H1 (cell line): ENCODE data around the gene COL4A2. TPM values are rescaled to one million over a fixed set of nuclear protein-coding genes. Genes with fewer than 3 reads are reported as not detected.

Source experiments
- CTCF ChIA-PET: fragments of 300-600 bp; sonication (Branson Sonifier 250); formaldehyde crosslinking; loops from one replicate; lab custom pipeline; 2021; ENCODE audit not compliant: partially characterized antibody; lab: Charles Lee
- POLR2A ChIA-PET: fragments of 300-600 bp; sonication (Branson Sonifier 250); formaldehyde crosslinking; loops from one replicate; lab custom pipeline; 2021; ENCODE audit warnings: inconsistent platforms; ENCODE audit not compliant: partially characterized antibody; lab: Charles Lee
- DNase-seq, 2 experiments: peaks; one replicate each; pipeline versions ENCODE4 v3.0.0 to v3.0.0-alpha.2; 2010 to 2022; ENCODE audit warnings: low spot score in 2 of 2, low read depth in 1 of 2, mixed read lengths in 1 of 2
- FAIRE-seq: peaks from 2 replicates; lab custom pipeline; 2011; peaks lifted over from hg19 to GRCh38; lab: Jason Lieb, UNC
- H2AFZ ChIP-seq: 2 replicates; pipeline ENCODE4 v1.8.1; 2012; ENCODE audit warnings: low read length, inconsistent platforms
- H2AK5ac ChIP-seq: 2 replicates; pipeline ENCODE4 v1.6.1; 2013; ENCODE audit warnings: low read depth, low read length
- H2BK120ac ChIP-seq: replicated peaks from 2 replicates; pipeline ENCODE3; 2013; ENCODE audit warnings: low read depth, low read length, inconsistent platforms
- H2BK12ac ChIP-seq: 2 replicates; pipeline ENCODE4 v1.6.1; 2013; ENCODE audit warnings: low read depth, low read length
- H2BK15ac ChIP-seq: 2 replicates; pipeline ENCODE4 v1.6.1; 2013; ENCODE audit warnings: low read length
- H2BK20ac ChIP-seq: 2 replicates; pipeline ENCODE4 v1.6.1; 2013; ENCODE audit warnings: low read length
- H2BK5ac ChIP-seq: 2 replicates; pipeline ENCODE4 v1.6.1; 2013; ENCODE audit warnings: low read depth, low read length
- H3K14ac ChIP-seq: 2 replicates; pipeline ENCODE4 v1.6.1; 2013; ENCODE audit warnings: inconsistent platforms; ENCODE audit not compliant: insufficient read length
- H3K18ac ChIP-seq: 2 replicates; pipeline ENCODE4 v1.6.1; 2013; ENCODE audit warnings: low read length; ENCODE audit errors: extremely low read depth
- H3K23ac ChIP-seq: 2 replicates; pipeline ENCODE4 v1.6.1; 2013; ENCODE audit warnings: inconsistent platforms; ENCODE audit not compliant: insufficient read length
- H3K23me2 ChIP-seq: 2 replicates; pipeline ENCODE4 v1.6.1; 2013; ENCODE audit warnings: low read depth, low read length
- H3K27ac ChIP-seq: 2 replicates; pipeline ENCODE4 v1.6.1; 2011; ENCODE audit warnings: low read depth, low read length, inconsistent platforms
- H3K27me3 ChIP-seq, 4 experiments: replicated peaks in 1 of 4; 1 replicate in 1 of 4; 2 replicates in 3 of 4; pipeline versions ENCODE4 v1.6.1 to v1.8.1; 2011 to 2013; ENCODE audit warnings: low read length in 3 of 4, mild to moderate bottlenecking in 3 of 4, inconsistent platforms in 2 of 4, mixed read lengths in 2 of 4, moderate library complexity in 1 of 4; ENCODE audit not compliant: control insufficient read depth in 3 of 4, insufficient read depth in 3 of 4; ENCODE audit errors: extremely low read depth in 1 of 4
- H3K36me3 ChIP-seq, 4 experiments: 2 replicates each; pipeline versions ENCODE4 v1.6.1 to v1.8.1; 2011 to 2013; ENCODE audit warnings: mild to moderate bottlenecking in 4 of 4, low read length in 3 of 4, moderate library complexity in 2 of 4, control low read depth in 1 of 4, inconsistent platforms in 1 of 4; ENCODE audit not compliant: insufficient read depth in 4 of 4, control insufficient read depth in 2 of 4
- H3K4ac ChIP-seq: replicated peaks from 2 replicates; pipeline ENCODE3; 2013; ENCODE audit warnings: low read length, low read depth, mixed read lengths, inconsistent platforms; ENCODE audit not compliant: insufficient read length
- H3K4me1 ChIP-seq, 4 experiments: replicated peaks in 1 of 4; 1 replicate in 1 of 4; 2 replicates in 3 of 4; pipeline versions ENCODE4 v1.6.1 to v1.8.1; 2011 to 2013; ENCODE audit warnings: low read length in 3 of 4, inconsistent platforms in 2 of 4, mixed read lengths in 1 of 4; ENCODE audit not compliant: insufficient read depth in 4 of 4, control insufficient read depth in 3 of 4
- H3K4me2 ChIP-seq, 2 experiments: 2 replicates each; pipeline versions ENCODE4 v1.6.1 to v1.8.1; 2011 to 2013; ENCODE audit warnings: low read depth in 2 of 2, low read length in 2 of 2, control low read depth in 1 of 2, inconsistent platforms in 1 of 2, mild to moderate bottlenecking in 1 of 2; ENCODE audit not compliant: insufficient read depth in 1 of 2
- H3K4me3 ChIP-seq, 4 experiments: fragments of 200-600, 300-600 bp in 1 of 4; sonication (generic), shearing (Covaris generic), sonication (Bioruptor Twin) in 1 of 4; 2 replicates each; pipeline versions ENCODE4 v1.5.1 to v1.8.1; 2011 to 2016; ENCODE audit warnings: low read length in 4 of 4, low read depth in 3 of 4, control low read depth in 2 of 4, inconsistent platforms in 2 of 4, mild to moderate bottlenecking in 2 of 4, mixed read lengths in 1 of 4, moderate library complexity in 1 of 4; ENCODE audit not compliant: insufficient read depth in 2 of 4; ENCODE audit errors: extremely low read depth in 1 of 4
- H3K56ac ChIP-seq: replicated peaks from 2 replicates; pipeline ENCODE3; 2013; ENCODE audit warnings: low read depth, mild to moderate bottlenecking, mixed read lengths, low read length, inconsistent platforms; ENCODE audit not compliant: insufficient read length
- H3K79me1 ChIP-seq: 2 replicates; pipeline ENCODE4 v1.6.1; 2013; ENCODE audit warnings: low read depth, low read length, control low read depth
- H3K79me2 ChIP-seq, 2 experiments: 2 replicates each; pipeline versions ENCODE4 v1.6.1 to v1.8.1; 2012 to 2013; ENCODE audit warnings: low read length in 2 of 2, mild to moderate bottlenecking in 2 of 2, inconsistent platforms in 1 of 2; ENCODE audit not compliant: insufficient read depth in 2 of 2, control insufficient read depth in 1 of 2
- H3K9ac ChIP-seq, 4 experiments: replicated peaks in 1 of 4; 1 replicate in 1 of 4; 2 replicates in 3 of 4; pipeline versions ENCODE4 v1.6.1 to v1.8.1; 2011 to 2013; ENCODE audit warnings: low read depth in 3 of 4, low read length in 3 of 4, control low read depth in 2 of 4, mild to moderate bottlenecking in 2 of 4, moderate library complexity in 2 of 4, inconsistent platforms in 1 of 4; ENCODE audit errors: extremely low read depth in 1 of 4
- H3K9me3 ChIP-seq, 2 experiments: 2 replicates each; pipeline versions ENCODE4 v1.6.1 to v1.8.1; 2012 to 2013; ENCODE audit warnings: mild to moderate bottlenecking in 2 of 2, moderate library complexity in 2 of 2, control low read depth in 1 of 2, inconsistent platforms in 1 of 2, low read depth in 1 of 2, low read length in 1 of 2, mixed read lengths in 1 of 2; ENCODE audit not compliant: insufficient read depth in 2 of 2
- H4K20me1 ChIP-seq, 2 experiments: replicated peaks in 1 of 2; 2 replicates each; pipeline versions ENCODE3 to v1.8.1; 2011 to 2013; ENCODE audit warnings: inconsistent platforms in 2 of 2, low read length in 2 of 2, mild to moderate bottlenecking in 1 of 2; ENCODE audit not compliant: insufficient read depth in 2 of 2, control insufficient read depth in 1 of 2
- H4K5ac ChIP-seq: 2 replicates; pipeline ENCODE4 v1.6.1; 2013; ENCODE audit warnings: low read length, low read depth, mixed read lengths, inconsistent platforms; ENCODE audit not compliant: insufficient read length
- H4K8ac ChIP-seq: 2 replicates; pipeline ENCODE4 v1.8.0; 2013; ENCODE audit warnings: mild to moderate bottlenecking, moderate library complexity, low read length, inconsistent platforms; ENCODE audit not compliant: insufficient read depth; ENCODE audit errors: extremely low read depth
- H4K91ac ChIP-seq: replicated peaks from 2 replicates; pipeline ENCODE3; 2013; ENCODE audit warnings: low read length, mixed read lengths, inconsistent platforms; ENCODE audit not compliant: insufficient read length
- SP1 ChIP-seq: IDR thresholded peaks from 2 replicates; pipeline ENCODE4 v1.6.1; 2011; ENCODE audit warnings: low read depth, low read length
- WGBS, 2 experiments: shearing (Covaris generic) in 1 of 2; methylation state at CpG; one replicate each; pipeline versions ENCODE4 v1.1.6 to v1.1.7; 2013 to 2015; ENCODE audit warnings: low lambda C conversion rate in 2 of 2, mixed read lengths in 2 of 2, inconsistent platforms in 1 of 2, low coverage in 1 of 2, missing lambda C conversion rate in 1 of 2; ENCODE audit not compliant: insufficient replicate concordance in 2 of 2, insufficient coverage in 1 of 2, insufficient read length in 1 of 2; ENCODE audit errors: extremely low coverage in 1 of 2, missing lambda C conversion rate in 1 of 2; 5-methylcytosine and 5-hydroxymethylcytosine counted together
- polyA plus RNA-seq, 7 experiments: library from polyadenylated mRNA; depleted of rRNA in 3 of 7; stranded (reverse) in 5 of 7; unstranded in 2 of 7; fragments of >200 nt in 5 of 7; fragments of 200-250 nt in 2 of 7; gene quantifications; 1 replicate in 5 of 7; 2 replicates in 1 of 7; 4 replicates in 1 of 7; pipeline versions ENCODE4 v1.2.1 to v1.2.3, GENCODE V29; 2011 to 2013; ENCODE audit warnings: missing spikeins in 2 of 7, mixed read lengths in 2 of 7
- total RNA-seq: library from RNA; stranded (reverse); fragmentation: NEBNext Ultra II Directional; extraction: Animal tissue kit (Norgen Biotek cat#: 25700); gene quantifications from 2 replicates; pipeline ENCODE4 v1.2.1, GENCODE V29; 2021

The COL4A2 gene
- total and polyA plus RNA-seq, 2 of the 8 experiments (the other 6 are each of a cell fraction or from before 2014, with no cell fraction given): 80.4 to 87.3 TPM

DNA sequence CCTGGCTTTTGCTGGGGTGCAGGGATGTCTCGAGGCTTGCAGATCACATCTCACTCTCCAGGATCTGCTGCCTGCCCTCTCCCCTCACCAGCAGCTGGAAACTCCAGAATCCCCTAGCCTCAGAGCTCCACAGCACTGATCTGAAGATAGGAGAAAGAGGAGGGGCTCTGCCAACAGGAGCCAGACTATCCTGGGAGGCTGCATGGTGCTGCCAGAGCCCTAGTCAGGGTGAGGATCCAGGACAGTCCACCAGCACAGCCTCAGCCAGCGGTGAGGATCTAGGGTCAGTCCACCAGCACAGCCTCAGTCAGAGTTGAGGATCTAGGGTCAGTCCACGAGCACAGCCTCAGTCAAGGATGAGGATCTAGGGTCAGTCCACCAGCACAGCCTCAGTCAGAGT is 189.2 kb downstream of the COL4A2 start:
- DNase-seq: no peak
- ChIA-PET CTCF (interaction anchor here (1.0 kb wide), 2 partner anchors 9 to 36 kb away, joined by 3 read pairs; no protein-coding TSS in a partner anchor), POLR2A (interaction anchor here (1.1 kb wide), 1 partner anchor 11 kb away, joined by 3 read pairs; no protein-coding TSS in a partner anchor)
- Histone ChIP-seq H3K23me2 (no peaks in the 10 kb centered on the region), H3K36me3 (peaks cover 7 to 59% (median 34%) of the 10 kb centered on the region in 4 experiments; a peak in 7 of 8 replicates), H3K79me2 (no peaks in the 10 kb centered on the region), H4K91ac (no peak overlapping the region), H2BK12ac (no peak overlapping the region), H3K56ac (no peak overlapping the region), H3K18ac (no peak overlapping the region), H3K4ac (no peak overlapping the region), H2BK5ac (no peak overlapping the region), H2BK120ac (no peak overlapping the region), H4K20me1 (no peaks in the 10 kb centered on the region), H2AK5ac (no peak overlapping the region), H4K5ac (no peak overlapping the region), H3K9me3 (peaks cover 3 to 10% of the 10 kb centered on the region in 2 experiments; a peak in 2 of 4 replicates), H3K79me1 (no peaks in the 10 kb centered on the region), H3K4me2 (no peak overlapping the region), H3K4me3 (no peak overlapping the region), H3K14ac (no peak overlapping the region), H3K27ac (no peak overlapping the region), H3K9ac (no peak overlapping the region), H2BK20ac (no peak overlapping the region), H2BK15ac (no peak overlapping the region), H3K23ac (no peak overlapping the region), H3K4me1 (no peaks in the 10 kb centered on the region), H4K8ac (no peak overlapping the region; the same call in 1 of the 2 replicates), H2AFZ (no peak overlapping the region), H3K27me3 (no peaks in the 10 kb centered on the region)
- no peak for FAIRE-seq
- 92% methylated on average over 2 of the region's 3 CpGs; no CpG with 5 or more reads in 1 of the 2 experiments for WGBS, 2 experiments
- no peak for TF ChIP-seq SP1
